Esophagus muscularis mucosa (tissue), 4 donors: Measurements from ENCODE around the gene RBFOX2. TPM values are rescaled to one million over a fixed set of nuclear protein-coding genes. Genes with fewer than 3 reads are reported as not detected.
A peak's percentile ranks its signal among the peaks of the same experiment; 100 is the strongest.

ENCODE experiments used
- DNase-seq: peaks from one replicate; pipeline ENCODE4 v3.0.0-alpha.2; 2017; ENCODE audit errors: extremely low spot score
- H3K27ac ChIP-seq, 4 donors: fragments of 200-600 bp; sonication (generic); replicated peaks in 1 of 4; 1 replicate in 3 of 4; 2 replicates in 1 of 4; pipeline ENCODE4 v1.5.1; 2016 to 2019; ENCODE audit warnings: mild to moderate bottlenecking in 1 of 4
- H3K27me3 ChIP-seq, 4 donors: fragments of 200-600 bp; sonication (generic); one replicate each; pipeline versions ENCODE4 v1.5.1 to v1.6.0; 2016 to 2019
- H3K36me3 ChIP-seq, 4 donors: fragments of 200-600 bp; sonication (generic); one replicate each; pipeline ENCODE4 v1.5.1; 2016 to 2019
- H3K4me1 ChIP-seq, 4 donors: fragments of 200-600 bp; sonication (generic); one replicate each; pipeline ENCODE4 v1.5.1; 2016 to 2019
- H3K4me3 ChIP-seq, 4 donors: fragments of 200-600 bp; sonication (generic); 1 replicate in 2 of 4; 2 replicates in 2 of 4; pipeline ENCODE4 v1.5.1; 2016 to 2019; ENCODE audit warnings: mild to moderate bottlenecking in 4 of 4, moderate library complexity in 1 of 4
- H3K9me3 ChIP-seq, 4 donors: fragments of 200-600 bp; sonication (generic); 1 replicate in 3 of 4; 2 replicates in 1 of 4; pipeline ENCODE4 v1.5.1; 2016 to 2019
- EP300 ChIP-seq: sonication (generic); formaldehyde crosslinking; IDR thresholded peaks from one replicate; pipeline ENCODE4 v1.6.1; 2017; ENCODE audit warnings: antibody characterized with exemption
- POLR2A ChIP-seq: fragments of 450-650 bp; IDR thresholded peaks from one replicate; pipeline ENCODE4 v1.6.1; 2017; ENCODE audit warnings: antibody characterized with exemption, moderate library complexity, mild to moderate bottlenecking, low read depth
- POLR2AphosphoS5 ChIP-seq, 2 donors: sonication (generic); formaldehyde crosslinking; IDR thresholded peaks; one replicate each; pipeline ENCODE4 v1.6.1; 2017; ENCODE audit warnings: antibody characterized with exemption in 2 of 2
- WGBS: methylation state at CpG from one replicate; pipeline ENCODE4 v1.1.5; 2018; 5-methylcytosine and 5-hydroxymethylcytosine counted together
- intact Hi-C: fragments of 100-400 bp; cut with DNase I; formaldehyde crosslinking; loops from one replicate; pipeline ENCODE4 v1.15.1; 2023
- total RNA-seq, 4 donors: library from RNA; depleted of rRNA; stranded (reverse); fragments of >200 nt; gene quantifications; one replicate each; pipeline versions ENCODE4 v1.1.0 to v1.2.1, GENCODE V29; 2016
- TF ChIP-seq, protein P1 (sequence below), 3 experiments: fragments of 200-600 bp in 2 of 3; fragments of 450-650 bp in 1 of 3; sonication (generic) in 2 of 3; IDR thresholded peaks; one replicate each; pipeline ENCODE4 v1.5.1; 2017 to 2019; ENCODE audit warnings: antibody characterized with exemption in 3 of 3, mild to moderate bottlenecking in 2 of 3, moderate library complexity in 1 of 3

RBFOX2 gene
- total RNA-seq, 4 donors from 2014 or later, result 113 to 179 (median 155) TPM

DNA sequence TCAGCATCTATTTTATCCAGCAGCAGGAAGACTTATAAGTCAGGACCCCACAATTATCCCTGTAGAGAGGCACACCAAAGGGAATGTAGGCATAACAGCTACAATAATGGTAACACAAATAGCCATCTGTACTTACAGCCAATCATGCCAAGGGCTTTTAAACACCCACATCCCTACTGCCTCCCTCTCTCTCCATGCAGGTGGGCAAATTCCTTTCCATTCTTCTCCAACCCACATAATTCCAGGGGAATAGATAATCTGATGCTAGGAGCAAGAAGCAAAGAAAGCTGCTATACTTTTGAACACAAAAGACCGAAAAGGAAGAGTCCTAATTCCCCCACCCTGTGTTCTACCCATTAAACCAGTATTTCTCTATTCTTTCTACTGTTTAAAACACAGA lies 46.7 kb downstream of the RBFOX2 start:
- Histone ChIP-seq H3K9me3 (no peaks in the 10 kb centered on the region), H3K36me3 (no peaks in the 10 kb centered on the region), H3K4me1 (peaks cover 23 to 73% (median 65%) of the 10 kb centered on the region in 4 donors), H3K27me3 (no peaks in the 10 kb centered on the region), H3K27ac (no peak overlapping the region), H3K4me3 (no peak overlapping the region)
- intact Hi-C loops, result no loop called here
- WGBS, result 100% methylated on average over 1 of the region's 1 CpG
- no peak for TF ChIP-seq EP300
- TF ChIP-seq, protein P1, sequence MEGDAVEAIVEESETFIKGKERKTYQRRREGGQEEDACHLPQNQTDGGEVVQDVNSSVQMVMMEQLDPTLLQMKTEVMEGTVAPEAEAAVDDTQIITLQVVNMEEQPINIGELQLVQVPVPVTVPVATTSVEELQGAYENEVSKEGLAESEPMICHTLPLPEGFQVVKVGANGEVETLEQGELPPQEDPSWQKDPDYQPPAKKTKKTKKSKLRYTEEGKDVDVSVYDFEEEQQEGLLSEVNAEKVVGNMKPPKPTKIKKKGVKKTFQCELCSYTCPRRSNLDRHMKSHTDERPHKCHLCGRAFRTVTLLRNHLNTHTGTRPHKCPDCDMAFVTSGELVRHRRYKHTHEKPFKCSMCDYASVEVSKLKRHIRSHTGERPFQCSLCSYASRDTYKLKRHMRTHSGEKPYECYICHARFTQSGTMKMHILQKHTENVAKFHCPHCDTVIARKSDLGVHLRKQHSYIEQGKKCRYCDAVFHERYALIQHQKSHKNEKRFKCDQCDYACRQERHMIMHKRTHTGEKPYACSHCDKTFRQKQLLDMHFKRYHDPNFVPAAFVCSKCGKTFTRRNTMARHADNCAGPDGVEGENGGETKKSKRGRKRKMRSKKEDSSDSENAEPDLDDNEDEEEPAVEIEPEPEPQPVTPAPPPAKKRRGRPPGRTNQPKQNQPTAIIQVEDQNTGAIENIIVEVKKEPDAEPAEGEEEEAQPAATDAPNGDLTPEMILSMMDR (IDR thresholded peaks at IDR 0.05), result no peak
- TF ChIP-seq POLR2AphosphoS5 (IDR thresholded peaks at IDR 0.05), result no peak
- no peak for TF ChIP-seq POLR2A
- no peak for DNase-seq

- H3K27ac ChIP-seq, result peak overlapping the region in 1 of 4 donors; percentile 27
- TF ChIP-seq POLR2AphosphoS5 (IDR thresholded peaks at IDR 0.05), result no peak
- TF ChIP-seq, protein P1 (IDR thresholded peaks at IDR 0.05), result no peak
- no peak for TF ChIP-seq EP300
- no peak for TF ChIP-seq POLR2A
- 88% methylated on average over 5 of the region's 5 CpGs for WGBS
- DNase-seq, result no peak
- no peaks in the 10 kb centered on the region for H3K27me3 ChIP-seq
- no peaks in the 10 kb centered on the region for H3K36me3 ChIP-seq
- H3K9me3 ChIP-seq, result no peaks in the 10 kb centered on the region
- intact Hi-C loops, result no loop called here
- peaks cover 20 to 73% (median 66%) of the 10 kb centered on the region in 4 donors for H3K4me1 ChIP-seq
- H3K4me3 ChIP-seq, result no peak overlapping the region
These were observed 49.7 kb downstream of the RBFOX2 start for GRCh38 chr22:35978889-35979288.

GRCh38 chr22:35978201-35978600 lies 50.4 kb downstream of the RBFOX2 start:
- 97% methylated on average over 1 of the region's 1 CpG for WGBS
- H3K27me3 ChIP-seq, result no peaks in the 10 kb centered on the region
- peaks cover 26 to 74% (median 70%) of the 10 kb centered on the region in 4 donors for H3K4me1 ChIP-seq
- no peak for TF ChIP-seq POLR2A
- no peak for TF ChIP-seq POLR2AphosphoS5 (IDR thresholded peaks at IDR 0.05)
- no peak for TF ChIP-seq EP300
- TF ChIP-seq, protein P1 (IDR thresholded peaks at IDR 0.05), result no peak
- intact Hi-C loops, result no loop called here
- no peaks in the 10 kb centered on the region for H3K9me3 ChIP-seq
- H3K36me3 ChIP-seq, result no peaks in the 10 kb centered on the region
- no peak overlapping the region for H3K27ac ChIP-seq
- H3K4me3 ChIP-seq, result no peak overlapping the region
- no peak for DNase-seq

GRCh38 chr22:35977136-35977535 lies 51.5 kb downstream of the RBFOX2 start:
- intact Hi-C loops, result no loop called here
- Histone ChIP-seq H3K9me3 (no peaks in the 10 kb centered on the region), H3K4me3 (no peak overlapping the region), H3K27ac (no peak overlapping the region), H3K36me3 (no peaks in the 10 kb centered on the region), H3K4me1 (peaks cover 26 to 75% (median 70%) of the 10 kb centered on the region in 4 donors), H3K27me3 (no peaks in the 10 kb centered on the region)
- no peak for TF ChIP-seq EP300
- TF ChIP-seq, protein P1 (IDR thresholded peaks at IDR 0.05), result no peak
- no peak for TF ChIP-seq POLR2A
- TF ChIP-seq POLR2AphosphoS5 (IDR thresholded peaks at IDR 0.05), result no peak
- DNase-seq, result no peak
- WGBS, result 44% methylated on average over 2 of the region's 2 CpGs

- Histone ChIP-seq H3K27ac (peak overlapping the region; percentile 80 to 84 (median 82)), H3K4me3 (peak overlapping the region in 1 of 4 donors; percentile 16), H3K36me3 (no peaks in the 10 kb centered on the region), H3K9me3 (no peaks in the 10 kb centered on the region), H3K27me3 (no peaks in the 10 kb centered on the region), H3K4me1 (peaks cover 43 to 90% (median 77%) of the 10 kb centered on the region in 4 donors)
- TF ChIP-seq POLR2AphosphoS5 (IDR thresholded peaks at IDR 0.05) (no peak), EP300 (no peak), POLR2A (no peak)
- TF ChIP-seq, protein P1 (IDR thresholded peaks at IDR 0.05), result no peak
- intact Hi-C loops, result no loop called here
- WGBS, result 100% methylated on average over 1 of the region's 1 CpG
- DNase-seq, result no peak
These were observed 55.2 kb downstream of the RBFOX2 start for GRCh38 chr22:35973388-35973787.
